ENCODE measurements around the gene PLCD3.

Gene PLCD3

GRCh38 chr17:45096926-45097325, 35.4 kb downstream of the PLCD3 start:
- no peak for TF ChIP-seq CTCF (IDR thresholded peaks at IDR 0.05)

- TF ChIP-seq CTCF (IDR thresholded peaks at IDR 0.05), result peak; percentile 57
Measured at GRCh38 chr17:45096141-45096540, 36.2 kb downstream of the PLCD3 start.

- no peak for TF ChIP-seq CTCF (IDR thresholded peaks at IDR 0.05)
Measured at GRCh38 chr17:45093444-45094110, 38.7 kb downstream of the PLCD3 start.

- TF ChIP-seq CTCF (IDR thresholded peaks at IDR 0.05), result no peak
Measured at GRCh38 chr17:45092911-45093430, 39.3 kb downstream of the PLCD3 start.

GRCh38 chr17:45091778-45092425, 40.4 kb downstream of the PLCD3 start:
- no peak for TF ChIP-seq CTCF (IDR thresholded peaks at IDR 0.05)

GRCh38 chr17:45090711-45091110, 41.6 kb downstream of the PLCD3 start:
- no peak for TF ChIP-seq CTCF (IDR thresholded peaks at IDR 0.05)

- no peak for TF ChIP-seq CTCF (IDR thresholded peaks at IDR 0.05)
Measured at GRCh38 chr17:45088741-45089140, 43.6 kb downstream of the PLCD3 start.

Data from LNCAP (cell line).